ENCODE results near the gene PTGES3.
"Not testable (repeated sequence)": the region's sequence is repeated elsewhere in the genome, so short reads cannot be mapped to it uniquely, and the experiment has no call there.

PTGES3 gene

DNA sequence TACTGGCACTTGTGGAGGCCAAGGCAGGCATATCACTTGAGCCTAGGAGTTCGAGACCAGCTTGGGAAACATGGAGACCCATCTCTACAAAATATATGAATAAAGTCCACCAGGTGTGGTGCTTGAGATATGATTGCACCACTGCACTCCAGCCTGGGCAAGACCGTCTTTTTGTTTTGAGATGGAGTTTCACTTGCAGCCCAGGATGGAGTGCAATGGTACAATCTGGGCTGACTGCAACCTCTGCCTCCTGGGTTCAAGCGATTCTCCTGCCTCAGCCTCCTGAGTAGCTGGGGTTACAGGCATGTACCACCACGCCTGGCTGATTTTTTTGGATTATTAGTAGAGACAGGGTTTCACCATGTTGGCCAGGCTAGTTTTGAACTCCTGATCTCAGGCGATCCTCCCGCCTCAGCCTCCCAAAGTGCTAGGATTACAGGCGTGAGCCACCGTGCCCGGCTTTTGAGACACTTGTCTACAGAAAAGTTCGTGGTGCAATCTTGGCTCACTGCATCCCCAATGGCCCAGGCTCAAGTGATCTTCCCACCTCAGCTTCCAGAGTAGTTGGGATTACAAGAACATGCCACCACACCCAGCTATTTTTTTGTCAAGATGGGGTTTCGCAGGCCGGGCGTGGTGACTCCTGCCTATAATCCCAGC, 26.0 kb downstream of the PTGES3 start:
- H3K4me3 ChIP-seq (ENCODE audit: low read length) = no peak overlapping the region
- no peak for DNase-seq (ENCODE audit: low read depth, low spot score)

DNA sequence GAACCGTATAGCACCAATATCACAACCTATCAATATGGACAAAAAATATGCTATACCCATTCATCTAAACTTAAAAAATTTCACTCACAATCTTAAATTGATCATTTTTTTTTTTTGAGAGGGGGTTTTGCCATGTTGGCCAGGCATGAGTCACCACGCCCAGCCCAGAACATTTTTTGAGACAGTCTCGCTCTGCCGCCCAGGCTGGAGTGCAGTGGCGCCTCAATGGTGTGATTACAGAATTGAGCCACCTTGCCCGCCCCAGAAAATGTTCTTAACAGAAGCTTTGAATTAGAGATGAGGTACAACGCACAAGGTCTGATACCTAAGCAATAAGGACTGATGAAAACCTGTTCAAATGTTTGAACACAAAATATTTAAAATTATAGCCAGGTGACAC, 26.5 kb downstream of the PTGES3 start:
- DNase-seq (ENCODE audit: low read depth, low spot score) = no peak

DNA sequence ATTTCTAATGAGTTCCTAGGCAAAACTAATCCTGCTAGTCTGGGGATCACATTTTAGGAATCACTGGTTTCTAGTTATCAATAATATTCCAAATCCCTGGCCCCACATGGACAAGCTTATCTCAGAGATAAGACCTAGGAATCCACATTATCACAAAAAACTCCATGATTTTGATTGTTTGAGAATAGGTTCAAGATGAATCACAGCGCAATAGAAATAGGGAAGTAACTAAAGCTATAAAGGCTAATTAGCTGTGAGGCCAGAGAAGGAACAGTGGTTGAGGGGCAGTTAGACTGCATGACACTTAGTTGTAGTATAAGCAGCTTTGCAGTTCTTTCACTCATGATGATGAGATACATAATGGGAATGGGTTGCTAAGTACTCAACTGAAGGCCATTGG, 29.2 kb downstream of the PTGES3 start:
- H3K4me3 ChIP-seq (ENCODE audit: low read length) = no peak overlapping the region
- DNase-seq (ENCODE audit: low read depth, low spot score) = no peak

More for the DNA sequence above, 26.5 kb downstream of the PTGES3 start:
- H3K4me3 ChIP-seq (ENCODE audit: low read length) = no peak overlapping the region

DNA sequence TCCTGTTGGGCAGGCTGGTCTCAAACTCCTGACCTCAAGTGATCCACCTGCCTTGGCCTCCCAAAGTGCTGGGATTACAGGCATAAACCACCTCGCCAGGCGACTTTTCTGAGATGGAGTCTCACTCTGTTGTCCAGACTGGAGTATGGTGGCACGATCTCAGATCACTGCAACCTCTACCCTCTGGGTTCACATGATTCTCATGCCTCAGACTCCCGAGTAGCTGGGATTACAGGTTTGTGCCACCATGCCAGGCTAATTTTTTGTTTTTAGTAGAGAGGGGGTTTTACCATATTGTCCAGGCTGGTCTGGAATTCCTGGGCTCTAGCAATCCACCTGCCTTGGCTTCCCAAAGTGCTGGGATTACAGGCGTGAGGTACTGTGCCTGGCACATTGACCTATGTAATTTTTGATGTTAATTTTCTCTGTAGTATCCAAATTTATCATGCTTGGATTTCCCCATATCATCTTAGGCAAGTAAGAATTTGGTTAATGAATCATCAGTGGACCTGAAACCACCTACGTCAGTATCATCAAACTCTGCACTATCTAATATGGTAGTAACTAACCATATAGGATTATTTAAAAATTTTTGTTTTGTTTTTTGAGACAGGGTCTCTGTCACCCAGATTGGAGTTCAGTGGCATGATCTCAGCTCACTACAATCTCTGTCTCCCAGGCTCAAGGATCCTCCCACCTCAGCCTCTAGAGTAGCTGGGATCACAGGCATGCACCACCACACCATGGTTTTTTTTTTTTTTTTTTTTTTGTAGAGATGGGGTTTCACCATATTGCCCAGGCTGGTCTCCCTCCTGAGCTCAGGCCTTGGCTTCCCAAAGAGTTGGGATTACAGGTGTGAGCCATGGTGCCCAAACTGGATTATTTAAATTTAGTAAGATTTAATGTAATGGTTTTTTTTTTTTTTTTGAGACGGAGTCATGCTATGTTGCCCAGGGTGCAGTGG, 30.4 kb downstream of the PTGES3 start:
- H3K4me3 ChIP-seq (ENCODE audit: low read length) = no peak overlapping the region

DNA sequence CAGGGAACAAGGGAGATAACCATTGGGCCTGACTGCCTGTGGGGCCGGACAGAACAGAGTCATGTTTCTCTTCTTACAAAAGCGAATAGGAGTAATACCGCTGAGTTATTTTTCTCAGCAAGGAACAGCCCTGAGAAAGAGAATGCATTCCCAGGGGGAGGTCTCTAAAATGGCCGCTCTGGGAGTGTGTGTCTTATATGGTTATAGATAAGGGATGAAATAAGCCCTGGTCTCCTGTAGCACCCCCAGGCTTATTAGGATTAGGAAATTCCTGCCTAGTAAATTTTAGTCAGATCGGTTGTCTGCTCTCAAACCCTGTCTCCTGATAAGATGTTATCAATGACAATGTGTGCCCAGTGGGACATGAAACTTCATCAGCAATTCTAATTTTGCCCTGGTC, 34.3 kb downstream of the PTGES3 start:
- not testable (repeated sequence) for DNase-seq (ENCODE audit: low read depth, low spot score); H3K4me3 ChIP-seq (ENCODE audit: low read length)

More for the DNA sequence above, 30.4 kb downstream of the PTGES3 start:
- no peak for DNase-seq (ENCODE audit: low read depth, low spot score)

DNA sequence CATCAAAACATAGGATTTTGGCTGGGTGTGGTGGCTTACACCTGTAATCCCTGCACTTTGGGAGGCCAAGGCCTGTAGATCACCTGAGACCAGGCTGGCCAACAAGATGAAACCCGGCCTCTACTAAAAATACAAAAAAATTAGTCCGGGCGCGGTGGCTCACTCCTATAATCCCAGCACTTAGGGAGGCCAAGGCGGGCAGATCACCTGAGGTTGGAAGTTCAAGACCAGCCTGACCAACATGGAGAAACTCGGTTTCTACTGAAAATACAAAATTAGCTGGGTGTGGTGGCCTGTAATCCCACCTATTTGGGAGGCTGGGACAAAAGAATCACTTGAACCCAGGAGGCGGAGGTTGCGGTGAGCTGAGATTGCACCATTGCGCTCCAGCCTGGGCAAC, 40.1 kb downstream of the PTGES3 start:
- H3K4me3 ChIP-seq (ENCODE audit: low read length); DNase-seq (ENCODE audit: low read depth, low spot score): not testable (repeated sequence)

DNA sequence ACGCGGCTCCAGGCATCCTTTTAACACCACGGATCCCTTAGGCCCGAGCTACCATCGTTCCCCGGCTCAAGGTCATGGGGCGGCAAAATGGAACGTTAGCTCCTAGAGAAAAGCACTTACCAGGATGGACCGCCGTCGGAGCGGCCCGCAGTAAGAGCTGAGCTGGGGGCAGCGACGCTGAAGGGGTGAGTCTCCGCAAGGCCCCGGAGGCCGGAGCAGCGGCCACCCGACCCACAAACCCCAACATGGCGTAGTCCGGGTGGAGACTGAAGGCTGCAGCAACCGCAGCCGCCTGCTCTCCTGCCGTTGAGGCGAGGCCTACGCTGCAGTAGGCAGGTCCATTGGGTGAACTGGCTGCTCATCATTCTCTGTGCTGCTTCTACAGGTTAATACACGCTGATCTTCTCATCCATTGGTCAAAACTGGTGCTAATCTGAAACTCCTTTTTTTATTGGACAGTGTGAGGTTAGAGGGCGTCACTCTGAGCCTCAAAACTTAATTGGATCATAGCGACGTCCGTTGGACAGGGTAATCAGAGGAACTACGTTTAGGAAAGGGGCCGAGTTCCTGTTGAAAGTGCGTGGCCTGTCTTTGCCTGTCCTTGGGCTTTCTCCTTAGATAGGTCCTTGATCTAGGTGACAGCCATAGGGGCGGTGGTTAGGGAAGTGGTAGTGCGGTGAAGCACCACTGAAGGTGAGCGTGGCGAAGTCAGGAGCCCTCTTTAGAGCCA, 42.2 kb downstream of the PTGES3 start, which contains the start of gene ATP5F1B:
Gene ATP5F1B (minus strand): TSS at position 268 of the 730 bp plus-strand sequence. CDS start 21 bp downstream, at position 247.
- DNase-seq (ENCODE audit: low read depth, low spot score) = peak; percentile 100
- H3K4me3 ChIP-seq (ENCODE audit: low read length) = peak within 1 kb of the TSS; percentile 100

DNA sequence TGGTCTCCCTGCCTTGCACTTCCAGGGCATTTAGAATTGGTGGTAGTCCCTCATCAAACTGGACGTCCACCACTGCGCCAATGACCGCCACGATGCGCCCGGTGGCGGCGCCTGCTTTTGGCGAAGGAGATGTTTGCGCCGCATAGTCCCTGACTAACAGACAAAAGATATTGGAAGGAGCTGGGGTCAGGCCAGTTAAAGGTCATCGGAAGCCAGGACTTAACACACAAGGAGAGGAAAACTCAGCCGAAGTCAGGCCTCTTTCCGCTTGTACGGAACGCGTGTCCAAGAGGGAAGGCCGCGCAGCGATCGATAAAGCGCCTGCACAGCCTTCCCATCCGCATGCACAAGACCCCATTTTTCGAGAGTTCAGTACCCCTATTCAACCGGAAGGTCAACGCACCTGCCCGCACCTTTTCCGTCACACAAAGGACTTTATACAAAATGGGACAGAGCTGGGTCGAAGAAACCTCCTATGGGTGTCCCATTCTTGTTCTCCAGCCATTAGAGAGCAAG, 42.8 kb downstream of the PTGES3 start:
- no peak for DNase-seq (ENCODE audit: low read depth, low spot score)
- H3K4me3 ChIP-seq (ENCODE audit: low read length) = peak overlapping the region; percentile 100

DNA sequence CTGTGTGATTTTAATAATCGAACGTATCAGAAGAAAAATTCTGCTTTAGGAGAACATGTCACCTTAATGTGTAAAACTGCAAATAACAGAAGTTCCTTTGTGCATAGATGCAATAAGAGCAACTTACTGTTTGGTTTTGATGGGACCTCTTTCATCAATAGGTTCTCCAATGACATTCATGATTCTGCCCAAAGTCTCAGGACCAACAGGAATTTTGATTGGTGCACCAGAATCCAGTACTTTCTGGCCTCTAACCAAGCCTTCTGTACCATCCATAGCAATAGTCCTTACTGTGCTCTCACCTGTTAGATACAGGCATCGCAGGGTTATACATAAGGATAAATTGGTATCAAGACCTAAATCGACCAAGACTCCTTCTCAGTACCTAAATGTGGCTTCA, 43.4 kb downstream of the PTGES3 start:
- no peak for DNase-seq (ENCODE audit: low read depth, low spot score)
- H3K4me3 ChIP-seq (ENCODE audit: low read length) = peak overlapping the region; percentile 100

DNA sequence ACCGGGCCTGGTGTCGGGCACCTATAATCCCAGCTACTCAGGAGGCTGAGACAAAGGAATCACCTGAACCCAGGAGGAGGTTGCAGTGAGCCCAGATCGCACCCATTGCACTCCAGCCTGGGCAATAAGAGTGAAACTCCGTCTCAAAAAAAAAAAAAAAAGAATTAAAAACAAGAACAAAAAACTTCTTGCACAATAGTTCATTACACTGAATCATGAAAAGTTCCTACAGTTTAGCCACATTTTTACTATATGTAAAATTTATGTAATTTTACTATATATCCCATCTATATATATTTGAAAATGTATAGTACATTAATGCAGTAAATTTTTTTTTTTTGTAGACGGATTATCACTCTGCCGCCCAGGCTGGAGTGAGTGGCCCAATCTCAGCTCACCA, 46.9 kb downstream of the PTGES3 start:
- DNase-seq (ENCODE audit: low read depth, low spot score) = no peak
- H3K4me3 ChIP-seq (ENCODE audit: low read length) = no peak overlapping the region

DNA sequence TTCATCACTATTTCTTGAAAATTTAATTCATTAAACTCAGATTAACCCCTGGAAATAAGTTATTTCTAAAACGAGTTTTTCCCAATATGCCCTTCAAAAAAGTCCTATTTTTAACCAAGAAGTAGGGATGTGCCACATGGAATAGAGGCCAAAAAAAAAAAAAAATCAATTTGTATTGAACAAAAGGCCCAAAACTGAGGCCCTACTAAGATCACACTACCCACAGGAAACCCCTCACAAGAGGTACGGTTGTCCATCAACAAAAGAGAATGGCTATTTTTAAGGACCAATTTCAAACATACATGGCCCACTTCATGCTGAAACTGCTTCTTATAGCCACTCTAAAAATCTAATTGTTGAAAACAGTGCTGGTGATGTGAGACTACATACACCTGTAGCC, 50.5 kb downstream of the PTGES3 start:
- no peak for DNase-seq (ENCODE audit: low read depth, low spot score)
- no peak overlapping the region for H3K4me3 ChIP-seq (ENCODE audit: low read length)

DNA sequence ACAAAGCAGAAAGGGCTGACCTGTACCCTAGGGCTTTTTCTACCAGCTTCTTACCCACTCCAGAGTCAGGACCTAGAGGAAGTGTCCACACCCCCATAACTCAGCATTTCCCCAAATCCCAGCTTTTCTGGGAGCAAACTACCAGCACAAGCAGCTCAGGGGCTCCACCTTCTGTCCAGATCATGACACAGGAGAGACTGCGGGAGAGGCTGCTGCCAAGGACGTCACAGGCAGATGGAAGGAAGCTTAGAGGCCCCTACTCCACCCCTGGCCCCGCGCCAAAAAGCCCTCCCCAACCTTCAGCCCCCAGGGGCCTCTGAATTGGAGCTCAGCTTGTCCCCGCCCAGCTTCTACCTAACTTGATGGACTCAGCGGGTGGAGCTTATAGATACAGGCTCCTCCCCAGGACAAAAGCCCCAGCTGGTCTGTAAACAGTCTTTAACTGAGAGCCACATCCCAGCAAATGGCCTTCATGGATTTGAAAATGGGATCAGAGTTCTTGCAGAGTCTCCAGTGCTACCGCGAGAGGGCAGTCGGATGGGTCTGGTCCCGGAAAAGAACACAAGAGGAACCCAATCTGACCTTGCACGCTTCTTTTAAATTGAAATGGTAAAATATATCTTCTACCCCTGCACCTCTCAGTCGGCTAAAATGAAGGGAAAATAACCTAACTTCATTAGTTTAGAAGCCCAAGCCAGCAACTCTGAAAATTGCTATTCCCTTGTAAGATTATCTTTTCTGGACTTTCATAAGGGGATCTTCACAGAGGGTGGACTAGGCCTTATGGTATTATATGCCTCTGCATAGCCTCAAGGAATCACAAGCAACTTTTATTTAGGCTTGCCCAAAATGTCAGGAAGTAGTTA, 51.2 kb downstream of the PTGES3 start:
- peak overlapping the region; percentile 81 for H3K4me3 ChIP-seq (ENCODE audit: low read length)
- DNase-seq (ENCODE audit: low read depth, low spot score) = peak; percentile 96

DNA sequence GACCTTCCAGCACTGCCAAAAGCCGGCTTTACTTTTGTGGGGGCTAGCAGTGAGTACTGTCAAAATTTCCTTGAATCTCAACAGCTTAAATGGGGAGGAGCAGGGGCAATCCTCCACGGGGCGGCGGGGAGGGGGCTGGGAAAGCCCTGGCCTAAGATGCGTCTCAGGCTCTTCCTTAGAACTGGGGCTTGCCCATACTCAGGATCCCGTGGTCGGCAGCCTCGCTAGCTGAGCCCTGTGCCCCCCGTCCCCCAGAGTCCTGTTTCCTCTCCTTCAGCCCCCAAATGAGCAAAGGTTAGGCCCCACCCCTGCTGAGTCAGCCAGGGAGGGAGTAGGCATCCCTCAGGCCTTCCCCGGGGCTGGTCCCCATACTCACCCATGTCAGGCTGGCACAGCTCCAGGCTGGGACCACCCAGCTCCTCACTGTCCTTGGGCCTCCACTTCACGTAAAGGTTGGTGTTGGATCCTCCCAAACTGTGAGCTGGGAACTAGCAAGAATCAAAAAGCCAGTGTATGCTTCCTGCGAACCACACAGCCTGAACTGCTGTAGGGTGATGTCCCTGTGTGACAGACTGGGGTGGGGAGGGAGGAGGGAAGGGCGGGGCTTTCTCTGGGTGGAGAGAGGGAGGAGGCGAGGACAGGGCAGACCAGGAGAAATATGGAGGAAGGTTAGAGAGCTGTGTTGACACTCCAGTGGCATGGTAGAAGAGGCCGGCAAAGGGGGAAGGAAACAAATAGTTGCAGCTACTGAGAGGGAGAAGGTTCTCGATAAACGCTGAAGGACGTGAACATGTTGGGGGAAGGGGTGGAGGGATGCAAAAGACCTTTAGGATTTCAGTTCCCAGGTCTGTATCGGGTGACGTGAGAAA, 52.0 kb downstream of the PTGES3 start:
- DNase-seq (ENCODE audit: low read depth, low spot score) = peak; percentile 79
- H3K4me3 ChIP-seq (ENCODE audit: low read length) = peak overlapping the region; percentile 81

DNA sequence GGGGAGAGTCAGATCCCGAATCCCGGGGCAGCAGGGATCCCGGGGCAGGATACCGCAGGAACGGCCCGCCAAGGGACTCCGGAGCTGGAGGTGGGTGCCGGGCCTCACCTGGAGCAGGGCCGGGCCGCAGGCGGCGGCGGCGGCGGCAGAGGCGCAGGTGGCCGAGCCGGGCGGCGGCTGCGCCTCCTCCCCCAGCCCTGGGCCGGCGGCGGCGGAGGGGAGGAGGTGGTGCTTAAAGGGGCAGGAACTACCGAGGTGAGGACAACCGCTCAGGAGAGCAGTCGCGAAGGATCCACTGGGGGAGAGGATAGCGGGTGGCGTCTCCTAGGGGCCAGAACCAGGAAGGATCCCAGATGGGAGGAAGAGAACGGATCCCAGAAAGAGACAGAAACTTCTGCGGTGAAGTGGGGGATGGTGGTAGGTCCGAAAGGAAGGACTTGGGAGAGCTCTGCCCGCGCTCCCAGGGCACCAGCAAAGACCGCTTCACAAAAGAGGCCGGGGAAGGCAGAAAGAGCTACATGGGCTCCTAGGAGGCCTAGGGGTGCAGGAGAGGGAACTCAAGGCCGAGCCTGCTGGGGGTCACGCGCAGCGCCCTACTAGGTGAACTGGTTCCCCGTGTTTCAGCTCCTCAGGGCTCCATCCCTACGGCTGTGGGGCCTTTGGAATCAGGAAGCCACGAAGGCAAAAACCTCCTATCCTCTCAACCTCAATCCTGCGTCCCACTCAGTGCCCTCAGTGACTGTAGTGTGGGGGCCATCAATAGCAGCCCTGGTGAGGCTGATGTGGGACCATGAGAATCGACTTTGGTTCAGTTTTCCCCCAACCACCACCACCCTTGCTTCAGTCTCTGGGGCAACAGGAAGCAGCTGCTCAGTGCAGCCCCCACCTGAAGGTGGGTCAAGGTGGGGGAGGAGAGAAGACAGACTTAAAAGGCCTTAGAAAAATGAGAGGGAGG, 53.0 kb downstream of the PTGES3 start:
- DNase-seq (ENCODE audit: low read depth, low spot score) = peak; percentile 60
- H3K4me3 ChIP-seq (ENCODE audit: low read length) = peak overlapping the region; percentile 81

DNA sequence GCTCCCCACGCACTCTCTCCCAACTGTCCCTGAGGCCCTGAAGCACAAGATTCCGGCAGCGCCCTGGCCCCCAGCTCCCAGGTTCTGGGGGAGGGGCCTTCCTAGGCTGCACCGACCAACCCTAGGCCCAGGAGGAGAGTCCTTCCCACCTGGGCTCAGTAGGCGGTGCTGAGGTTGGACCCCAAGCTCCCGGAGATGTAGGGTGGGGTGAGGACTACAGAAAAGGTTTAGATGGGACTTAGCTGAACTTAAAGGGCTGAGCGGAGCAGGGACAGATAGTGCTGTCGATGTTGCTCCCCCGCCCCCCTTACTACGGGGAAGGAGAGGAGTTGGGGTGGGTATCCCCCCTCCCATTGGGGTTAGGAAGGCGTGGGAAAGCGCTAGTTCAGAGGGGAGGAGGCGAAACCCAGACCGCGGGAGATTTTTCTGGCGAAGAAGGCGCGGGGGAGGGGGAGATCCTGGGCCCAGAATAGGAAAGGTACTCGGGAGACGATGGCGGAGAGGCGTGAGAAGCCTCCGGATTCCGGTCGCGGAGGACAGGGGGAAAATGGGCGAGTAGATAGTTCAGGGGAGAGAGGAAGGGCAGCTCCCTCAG, 53.7 kb downstream of the PTGES3 start:
- peak overlapping the region; percentile 81 for H3K4me3 ChIP-seq (ENCODE audit: low read length)
- no peak for DNase-seq (ENCODE audit: low read depth, low spot score)
